ENCODE data around the gene TTBK1.
A peak's percentile ranks its signal among the peaks of the same experiment; 100 is the strongest.

Gene TTBK1

GRCh38 chr6:43274127-43274915, 31.0 kb downstream of the TTBK1 start:
- no peak for DNase-seq

GRCh38 chr6:43274916-43275597, 31.8 kb downstream of the TTBK1 start:
- peak; percentile 26 for DNase-seq

GRCh38 chr6:43275801-43276576, 32.7 kb downstream of the TTBK1 start:
- peak; percentile 52 for DNase-seq

- no peak for DNase-seq
Observed at GRCh38 chr6:43276577-43277305, 33.5 kb downstream of the TTBK1 start.

GRCh38 chr6:43277306-43277642, 34.0 kb downstream of the TTBK1 start:
- DNase-seq = no peak

- DNase-seq = no peak
Observed at GRCh38 chr6:43277643-43278523, 34.6 kb downstream of the TTBK1 start.

GRCh38 chr6:43278524-43279078, 35.3 kb downstream of the TTBK1 start:
- DNase-seq = no peak

GRCh38 chr6:43280234-43280633, 37.0 kb downstream of the TTBK1 start:
- no peak for DNase-seq

GRCh38 chr6:43282060-43282459, 38.8 kb downstream of the TTBK1 start:
- DNase-seq = no peak

- DNase-seq = no peak
Observed at GRCh38 chr6:43282636-43283513, 39.6 kb downstream of the TTBK1 start.

GRCh38 chr6:43283514-43283901, 40.2 kb downstream of the TTBK1 start:
- no peak for DNase-seq

- no peak for DNase-seq
Observed at GRCh38 chr6:43283905-43284304, 40.6 kb downstream of the TTBK1 start.

- DNase-seq = no peak
Observed at GRCh38 chr6:43284991-43285781, 41.9 kb downstream of the TTBK1 start.

- no peak for DNase-seq
Observed at GRCh38 chr6:43285832-43286231, 42.6 kb downstream of the TTBK1 start.

GRCh38 chr6:43286456-43286979, 43.2 kb downstream of the TTBK1 start:
- no peak for DNase-seq

- no peak for DNase-seq
Observed at GRCh38 chr6:43286980-43287716, 43.9 kb downstream of the TTBK1 start.

- DNase-seq = no peak
Observed at GRCh38 chr6:43287717-43288679, 44.7 kb downstream of the TTBK1 start.
